Adipocyte (in vitro differentiated cells): ENCODE data around the gene MEGF10.
A peak's percentile ranks its signal among the peaks of the same experiment; 100 is the strongest.

ENCODE experiments used
- DNase-seq: peaks from one replicate; pipeline ENCODE4 v3.0.0-alpha.2; 2015; ENCODE audit warnings: low read depth
- H3K27me3 ChIP-seq: replicated peaks from 2 replicates; pipeline ENCODE4 v1.7.0; 2013; ENCODE audit warnings: mild to moderate bottlenecking, low read length, moderate library complexity; ENCODE audit not compliant: control insufficient read depth, insufficient read depth
- H3K36me3 ChIP-seq: 2 replicates; pipeline ENCODE4 v1.7.0; 2013; ENCODE audit warnings: low read length, mild to moderate bottlenecking, moderate library complexity; ENCODE audit not compliant: control insufficient read depth, insufficient read depth, severe bottlenecking
- H3K4me1 ChIP-seq: 2 replicates; pipeline ENCODE4 v1.7.0; 2013; ENCODE audit warnings: mild to moderate bottlenecking, low read length, moderate library complexity; ENCODE audit not compliant: control insufficient read depth, insufficient read depth
- H3K4me3 ChIP-seq: 2 replicates; pipeline ENCODE4 v1.7.0; 2013; ENCODE audit warnings: mild to moderate bottlenecking, low read length, moderate library complexity
- H3K9ac ChIP-seq: 2 replicates; pipeline ENCODE4 v1.7.0; 2013; ENCODE audit warnings: mild to moderate bottlenecking, low read length, moderate library complexity
- H3K9me3 ChIP-seq: 2 replicates; pipeline ENCODE4 v1.7.0; 2013; ENCODE audit warnings: mild to moderate bottlenecking, low read length, moderate library complexity; ENCODE audit not compliant: control insufficient read depth

Gene MEGF10

GRCh38 chr5:127428748-127429147 lies 138.2 kb downstream of the MEGF10 start:
- DNase-seq = no peak
- Histone ChIP-seq H3K4me3 (no peak overlapping the region), H3K27me3 (no peaks in the 10 kb centered on the region), H3K9ac (no peak overlapping the region), H3K4me1 (peaks cover 9% of the 10 kb centered on the region), H3K9me3 (no peaks in the 10 kb centered on the region), H3K36me3 (no peaks in the 10 kb centered on the region)

- no peaks in the 10 kb centered on the region for H3K36me3 ChIP-seq
- no peaks in the 10 kb centered on the region for H3K9me3 ChIP-seq
- peaks cover 7% of the 10 kb centered on the region for H3K4me1 ChIP-seq
- H3K4me3 ChIP-seq = no peak overlapping the region
- no peaks in the 10 kb centered on the region for H3K27me3 ChIP-seq
- H3K9ac ChIP-seq = no peak overlapping the region
- DNase-seq = no peak
Measured at GRCh38 chr5:127429928-127430327, 139.3 kb downstream of the MEGF10 start.

- Histone ChIP-seq H3K27me3 (no peaks in the 10 kb centered on the region), H3K4me3 (no peak overlapping the region), H3K9ac (no peak overlapping the region), H3K36me3 (no peaks in the 10 kb centered on the region), H3K9me3 (no peaks in the 10 kb centered on the region), H3K4me1 (peaks cover 3% of the 10 kb centered on the region)
- DNase-seq = no peak
Measured at GRCh38 chr5:127430627-127431026, 140.0 kb downstream of the MEGF10 start.

- Histone ChIP-seq H3K9me3 (no peaks in the 10 kb centered on the region), H3K4me3 (no peak overlapping the region), H3K36me3 (no peaks in the 10 kb centered on the region), H3K27me3 (no peaks in the 10 kb centered on the region), H3K4me1 (no peaks in the 10 kb centered on the region), H3K9ac (no peak overlapping the region)
- DNase-seq = no peak
Measured at GRCh38 chr5:127431977-127432585, 141.5 kb downstream of the MEGF10 start.

- Histone ChIP-seq H3K4me1 (no peaks in the 10 kb centered on the region), H3K9me3 (no peaks in the 10 kb centered on the region), H3K9ac (no peak overlapping the region), H3K36me3 (no peaks in the 10 kb centered on the region), H3K4me3 (no peak overlapping the region), H3K27me3 (no peaks in the 10 kb centered on the region)
- DNase-seq = no peak
Measured at GRCh38 chr5:127433526-127433925, 142.9 kb downstream of the MEGF10 start.

GRCh38 chr5:127434588-127434987 lies 144.0 kb downstream of the MEGF10 start:
- no peak for DNase-seq
- Histone ChIP-seq H3K9me3 (no peaks in the 10 kb centered on the region), H3K36me3 (no peaks in the 10 kb centered on the region), H3K27me3 (no peaks in the 10 kb centered on the region), H3K4me3 (no peak overlapping the region), H3K9ac (no peak overlapping the region), H3K4me1 (no peaks in the 10 kb centered on the region)

- H3K36me3 ChIP-seq = no peaks in the 10 kb centered on the region
- peaks cover 5% of the 10 kb centered on the region for H3K4me1 ChIP-seq
- H3K9ac ChIP-seq = no peak overlapping the region
- no peak for DNase-seq
- H3K4me3 ChIP-seq = no peak overlapping the region
- no peaks in the 10 kb centered on the region for H3K9me3 ChIP-seq
- no peaks in the 10 kb centered on the region for H3K27me3 ChIP-seq
Measured at GRCh38 chr5:127435821-127436220, 145.2 kb downstream of the MEGF10 start.

GRCh38 chr5:127439644-127440043 lies 149.0 kb downstream of the MEGF10 start:
- Histone ChIP-seq H3K4me3 (no peak overlapping the region), H3K36me3 (no peaks in the 10 kb centered on the region), H3K9ac (no peak overlapping the region), H3K4me1 (peaks cover 10% of the 10 kb centered on the region), H3K9me3 (no peaks in the 10 kb centered on the region), H3K27me3 (no peaks in the 10 kb centered on the region)
- DNase-seq = no peak

GRCh38 chr5:127440831-127441230 lies 150.2 kb downstream of the MEGF10 start:
- H3K36me3 ChIP-seq = no peaks in the 10 kb centered on the region
- peak; percentile 42 for DNase-seq
- H3K27me3 ChIP-seq = no peaks in the 10 kb centered on the region
- H3K9me3 ChIP-seq = no peaks in the 10 kb centered on the region
- no peak overlapping the region for H3K4me3 ChIP-seq
- H3K9ac ChIP-seq = no peak overlapping the region
- H3K4me1 ChIP-seq = peaks cover 10% of the 10 kb centered on the region

- Histone ChIP-seq H3K4me1 (peaks cover 10% of the 10 kb centered on the region), H3K27me3 (no peaks in the 10 kb centered on the region), H3K9me3 (no peaks in the 10 kb centered on the region), H3K36me3 (no peaks in the 10 kb centered on the region), H3K9ac (no peak overlapping the region), H3K4me3 (no peak overlapping the region)
- DNase-seq = peak; percentile 79
Measured at GRCh38 chr5:127441799-127442484, 151.3 kb downstream of the MEGF10 start.

- Histone ChIP-seq H3K9ac (no peak overlapping the region), H3K27me3 (no peaks in the 10 kb centered on the region)
Measured at GRCh38 chr5:127444171-127444570, 153.6 kb downstream of the MEGF10 start.

GRCh38 chr5:127445328-127445727 lies 154.7 kb downstream of the MEGF10 start:
- Histone ChIP-seq H3K27me3 (no peaks in the 10 kb centered on the region), H3K4me3 (no peak overlapping the region), H3K9ac (no peak overlapping the region), H3K4me1 (peaks cover 10% of the 10 kb centered on the region), H3K36me3 (no peaks in the 10 kb centered on the region), H3K9me3 (no peaks in the 10 kb centered on the region)
- DNase-seq = no peak

More at GRCh38 chr5:127444171-127444570, 153.6 kb downstream of the MEGF10 start:
- H3K4me3 ChIP-seq = no peak overlapping the region
- H3K36me3 ChIP-seq = no peaks in the 10 kb centered on the region
- peaks cover 10% of the 10 kb centered on the region for H3K4me1 ChIP-seq
- H3K9me3 ChIP-seq = no peaks in the 10 kb centered on the region
- no peak for DNase-seq
